Lower leg skin (tissue), 3 donors: ENCODE results near the gene PKP2.

Experiments used
- POLR2A ChIP-seq, 2 donors: fragments of 450-650 bp; IDR thresholded peaks; one replicate each; pipeline ENCODE4 v1.6.1; 2016 to 2017; ENCODE audit warnings: antibody characterized with exemption in 2 of 2, mild to moderate bottlenecking in 1 of 2, moderate library complexity in 1 of 2
- TF ChIP-seq, protein P1 (sequence below), 3 donors: fragments of 450-650 bp; IDR thresholded peaks; one replicate each; pipeline ENCODE4 v1.5.1; 2016; ENCODE audit warnings: antibody characterized with exemption in 3 of 3, mild to moderate bottlenecking in 3 of 3, moderate library complexity in 2 of 3

GRCh38 chr12:32770141-32770540 lies 126.4 kb downstream of the PKP2 start:
- no peak for TF ChIP-seq POLR2A (IDR thresholded peaks at IDR 0.05)
- TF ChIP-seq, protein P1, sequence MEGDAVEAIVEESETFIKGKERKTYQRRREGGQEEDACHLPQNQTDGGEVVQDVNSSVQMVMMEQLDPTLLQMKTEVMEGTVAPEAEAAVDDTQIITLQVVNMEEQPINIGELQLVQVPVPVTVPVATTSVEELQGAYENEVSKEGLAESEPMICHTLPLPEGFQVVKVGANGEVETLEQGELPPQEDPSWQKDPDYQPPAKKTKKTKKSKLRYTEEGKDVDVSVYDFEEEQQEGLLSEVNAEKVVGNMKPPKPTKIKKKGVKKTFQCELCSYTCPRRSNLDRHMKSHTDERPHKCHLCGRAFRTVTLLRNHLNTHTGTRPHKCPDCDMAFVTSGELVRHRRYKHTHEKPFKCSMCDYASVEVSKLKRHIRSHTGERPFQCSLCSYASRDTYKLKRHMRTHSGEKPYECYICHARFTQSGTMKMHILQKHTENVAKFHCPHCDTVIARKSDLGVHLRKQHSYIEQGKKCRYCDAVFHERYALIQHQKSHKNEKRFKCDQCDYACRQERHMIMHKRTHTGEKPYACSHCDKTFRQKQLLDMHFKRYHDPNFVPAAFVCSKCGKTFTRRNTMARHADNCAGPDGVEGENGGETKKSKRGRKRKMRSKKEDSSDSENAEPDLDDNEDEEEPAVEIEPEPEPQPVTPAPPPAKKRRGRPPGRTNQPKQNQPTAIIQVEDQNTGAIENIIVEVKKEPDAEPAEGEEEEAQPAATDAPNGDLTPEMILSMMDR (IDR thresholded peaks at IDR 0.05), result no peak
